GM12872 (cell line): Measurements from ENCODE around the gene MYO15B.
A peak's percentile ranks its signal among the peaks of the same experiment; 100 is the strongest.

ENCODE experiments used
- TF ChIP-seq, protein P1 (sequence below): IDR thresholded peaks from 3 replicates; pipeline ENCODE4 v1.5.1; 2011; ENCODE audit warnings: low read depth, mild to moderate bottlenecking, low read length, moderate library complexity; ENCODE audit not compliant: insufficient read depth

Gene MYO15B

GRCh38 chr17:75622076-75622475, 34.5 kb downstream of the MYO15B start:
- TF ChIP-seq, protein P1, sequence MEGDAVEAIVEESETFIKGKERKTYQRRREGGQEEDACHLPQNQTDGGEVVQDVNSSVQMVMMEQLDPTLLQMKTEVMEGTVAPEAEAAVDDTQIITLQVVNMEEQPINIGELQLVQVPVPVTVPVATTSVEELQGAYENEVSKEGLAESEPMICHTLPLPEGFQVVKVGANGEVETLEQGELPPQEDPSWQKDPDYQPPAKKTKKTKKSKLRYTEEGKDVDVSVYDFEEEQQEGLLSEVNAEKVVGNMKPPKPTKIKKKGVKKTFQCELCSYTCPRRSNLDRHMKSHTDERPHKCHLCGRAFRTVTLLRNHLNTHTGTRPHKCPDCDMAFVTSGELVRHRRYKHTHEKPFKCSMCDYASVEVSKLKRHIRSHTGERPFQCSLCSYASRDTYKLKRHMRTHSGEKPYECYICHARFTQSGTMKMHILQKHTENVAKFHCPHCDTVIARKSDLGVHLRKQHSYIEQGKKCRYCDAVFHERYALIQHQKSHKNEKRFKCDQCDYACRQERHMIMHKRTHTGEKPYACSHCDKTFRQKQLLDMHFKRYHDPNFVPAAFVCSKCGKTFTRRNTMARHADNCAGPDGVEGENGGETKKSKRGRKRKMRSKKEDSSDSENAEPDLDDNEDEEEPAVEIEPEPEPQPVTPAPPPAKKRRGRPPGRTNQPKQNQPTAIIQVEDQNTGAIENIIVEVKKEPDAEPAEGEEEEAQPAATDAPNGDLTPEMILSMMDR, result no peak

GRCh38 chr17:75622771-75623273, 35.2 kb downstream of the MYO15B start:
- TF ChIP-seq, protein P1, result no peak

GRCh38 chr17:75623386-75623785, 35.8 kb downstream of the MYO15B start:
- TF ChIP-seq, protein P1, result no peak

- TF ChIP-seq, protein P1, result no peak
Observed at GRCh38 chr17:75624021-75624420, 36.4 kb downstream of the MYO15B start.

- TF ChIP-seq, protein P1, result no peak
Observed at GRCh38 chr17:75624714-75625345, 37.2 kb downstream of the MYO15B start.

DNA sequence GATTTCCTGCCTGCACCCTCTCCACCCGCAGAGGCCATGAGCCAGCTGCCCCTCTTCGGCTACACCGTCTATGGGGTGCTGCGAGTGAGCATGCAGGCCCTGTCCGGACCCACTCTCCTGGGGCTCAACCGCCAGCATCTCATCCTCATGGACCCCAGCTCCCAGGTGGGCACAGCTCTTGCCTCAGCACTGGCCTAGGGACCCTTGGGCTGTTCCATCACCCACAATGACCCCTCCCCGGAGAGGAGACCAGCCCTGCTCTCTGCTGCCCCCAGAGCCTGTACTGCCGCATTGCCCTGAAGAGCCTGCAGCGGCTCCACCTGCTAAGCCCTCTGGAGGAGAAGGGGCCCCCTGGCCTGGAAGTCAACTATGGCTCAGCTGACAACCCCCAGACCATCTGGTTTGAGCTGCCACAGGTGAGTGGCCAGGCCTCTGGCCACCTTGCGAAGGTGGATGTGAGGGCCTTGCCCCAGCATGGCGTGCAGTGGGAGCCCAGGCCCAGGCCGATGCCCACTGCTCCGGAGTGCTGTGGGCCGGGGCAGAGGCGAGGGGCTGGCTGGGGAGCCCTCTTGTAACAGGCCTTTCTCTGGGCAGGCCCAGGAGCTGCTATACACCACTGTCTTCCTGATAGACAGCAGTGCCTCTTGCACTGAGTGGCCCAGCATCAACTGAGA, 38.4 kb downstream of the MYO15B start:
- TF ChIP-seq, protein P1, result peak; percentile 89

DNA sequence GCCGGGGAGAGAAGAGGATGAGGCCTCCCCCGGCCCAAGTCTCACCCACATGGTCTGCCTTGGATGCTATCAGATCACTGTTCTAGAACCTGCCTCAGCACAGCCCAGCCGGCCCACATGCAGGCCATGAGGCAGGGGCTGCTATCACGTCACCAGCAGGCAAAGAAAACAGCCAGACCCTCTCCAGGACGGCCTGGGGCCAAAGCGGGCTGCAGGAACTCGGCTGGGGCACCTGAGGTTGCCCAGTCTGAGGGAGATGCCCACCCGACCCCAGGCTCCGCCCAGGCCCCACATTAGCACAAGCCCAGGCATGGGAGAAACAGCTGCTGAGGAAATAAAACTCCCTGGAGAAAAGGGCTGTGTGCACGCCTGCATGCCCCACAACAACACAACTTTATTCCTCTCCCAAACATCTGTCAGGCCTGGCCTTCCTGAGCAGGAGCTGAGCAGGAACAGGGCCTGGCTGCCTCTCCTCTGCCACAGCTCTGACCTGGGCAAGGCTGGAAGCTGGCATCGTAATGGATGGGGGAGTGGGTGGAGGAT, 39.0 kb downstream of the MYO15B start:
- TF ChIP-seq, protein P1, result no peak
